Mesodermal cell (in vitro differentiated cells): ENCODE measurements around the gene TLE4.

Source experiments
- H3K27ac ChIP-seq: 2 replicates; pipeline ENCODE4 v1.7.0; 2013; ENCODE audit warnings: mild to moderate bottlenecking, low read depth, low read length, moderate library complexity; ENCODE audit not compliant: severe bottlenecking
- H3K36me3 ChIP-seq: 2 replicates; pipeline ENCODE4 v1.7.1; 2013; ENCODE audit warnings: mild to moderate bottlenecking, low read length, moderate library complexity; ENCODE audit not compliant: control insufficient read depth, insufficient read depth
- H3K4me1 ChIP-seq: one replicate; pipeline ENCODE4 v1.7.1; 2013; ENCODE audit warnings: mild to moderate bottlenecking, low read length; ENCODE audit not compliant: insufficient read depth, control insufficient read depth, poor library complexity, severe bottlenecking
- H3K4me3 ChIP-seq: 2 replicates; pipeline ENCODE4 v1.7.0; 2013; ENCODE audit warnings: low read length, control low read depth, mild to moderate bottlenecking; ENCODE audit not compliant: insufficient read depth, poor library complexity, severe bottlenecking; ENCODE audit errors: extremely low read depth
- H3K9me3 ChIP-seq: 2 replicates; pipeline ENCODE4 v1.7.1; 2013; ENCODE audit warnings: mild to moderate bottlenecking, low read length, moderate library complexity; ENCODE audit not compliant: control insufficient read depth
- WGBS, 2 experiments: methylation state at CpG; one replicate each; pipeline ENCODE4 v1.1.5; 2013; ENCODE audit warnings: missing lambda C conversion rate in 2 of 2; ENCODE audit not compliant: insufficient coverage in 2 of 2; 5-methylcytosine and 5-hydroxymethylcytosine counted together

Gene TLE4

GRCh38 chr9:79572032-79572607 lies 355 bp downstream of the TLE4 start:
- peak overlapping the region; percentile 89 for H3K27ac ChIP-seq
- peaks cover 7% of the 10 kb centered on the region for H3K9me3 ChIP-seq
- peak overlapping the region; percentile 90 for H3K4me3 ChIP-seq
- 0 to 1% methylated on average over 29 to 33 of the region's 48 CpGs for WGBS, 2 experiments
- peaks cover 17% of the 10 kb centered on the region for H3K36me3 ChIP-seq
- peaks cover 13% of the 10 kb centered on the region for H3K4me1 ChIP-seq

- H3K4me3 ChIP-seq: peak overlapping the region; percentile 90
- peaks cover 5% of the 10 kb centered on the region for H3K9me3 ChIP-seq
- 1% methylated on average over 45 to 71 of the region's 115 CpGs for WGBS, 2 experiments
- peak overlapping the region; percentile 89 for H3K27ac ChIP-seq
- peaks cover 18% of the 10 kb centered on the region for H3K4me1 ChIP-seq
- peaks cover 17% of the 10 kb centered on the region for H3K36me3 ChIP-seq
Measured at GRCh38 chr9:79572608-79573411, 1.0 kb downstream of the TLE4 start.

GRCh38 chr9:79573412-79573923 lies 1.7 kb downstream of the TLE4 start:
- Histone ChIP-seq H3K4me3 (peak overlapping the region; percentile 90), H3K4me1 (peaks cover 24% of the 10 kb centered on the region), H3K27ac (peak overlapping the region; percentile 89), H3K9me3 (no peaks in the 10 kb centered on the region), H3K36me3 (peaks cover 17% of the 10 kb centered on the region)
- WGBS, 2 experiments: 0 to 2% methylated on average over 9 to 12 of the region's 29 CpGs

DNA sequence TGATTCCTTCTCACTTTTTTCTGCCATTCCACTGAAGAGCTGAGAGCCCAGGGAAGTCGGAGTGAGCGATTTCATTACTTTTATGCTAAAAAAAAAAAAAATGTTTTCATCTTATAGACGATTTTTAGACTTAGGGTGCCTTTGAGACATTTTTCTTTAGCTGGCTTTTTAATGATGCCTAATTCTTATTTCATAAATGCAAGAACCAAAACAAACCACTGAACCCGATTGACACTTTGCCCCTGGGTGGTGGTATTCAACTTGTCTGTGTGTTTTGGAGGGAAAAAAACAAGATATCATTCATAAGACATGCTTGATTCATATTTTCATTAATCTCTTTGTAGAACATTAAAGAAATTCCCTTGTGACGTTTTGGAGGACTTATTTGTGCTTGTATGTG lies 2.4 kb downstream of the TLE4 start:
- Histone ChIP-seq H3K4me1 (peaks cover 28% of the 10 kb centered on the region), H3K36me3 (peaks cover 17% of the 10 kb centered on the region), H3K4me3 (peak overlapping the region; percentile 90), H3K9me3 (no peaks in the 10 kb centered on the region), H3K27ac (no peak overlapping the region)
- WGBS, 2 experiments: no CpG with 5 or more reads among the region's 5 CpGs

DNA sequence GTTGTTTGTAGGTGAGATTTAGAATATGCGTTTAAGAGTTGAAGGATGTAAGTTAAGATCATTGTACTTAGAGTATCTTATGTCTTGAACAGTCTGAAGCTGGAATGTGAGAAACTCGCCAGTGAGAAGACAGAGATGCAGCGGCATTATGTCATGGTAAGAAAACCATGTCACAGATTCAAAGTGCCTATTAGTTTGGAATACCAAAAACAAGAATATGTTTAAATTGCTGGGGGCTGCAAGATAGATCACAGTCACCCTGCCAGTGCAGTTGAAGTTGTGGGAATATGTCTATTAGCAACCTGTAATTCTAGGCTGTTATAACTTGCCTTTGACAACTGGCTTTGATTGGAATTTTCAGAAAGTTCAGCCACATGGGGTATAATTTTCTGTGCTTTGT lies 3.0 kb downstream of the TLE4 start:
- 35 to 70% methylated on average over 3 of the region's 3 CpGs for WGBS, 2 experiments
- Histone ChIP-seq H3K4me1 (peaks cover 29% of the 10 kb centered on the region), H3K27ac (no peak overlapping the region), H3K4me3 (peak overlapping the region; percentile 90), H3K36me3 (peaks cover 20% of the 10 kb centered on the region), H3K9me3 (no peaks in the 10 kb centered on the region)

GRCh38 chr9:79575547-79575946 lies 3.8 kb downstream of the TLE4 start:
- H3K9me3 ChIP-seq: no peaks in the 10 kb centered on the region
- no peak overlapping the region for H3K27ac ChIP-seq
- peaks cover 24% of the 10 kb centered on the region for H3K36me3 ChIP-seq
- peaks cover 35% of the 10 kb centered on the region for H3K4me1 ChIP-seq
- no peak overlapping the region for H3K4me3 ChIP-seq
- WGBS, 2 experiments: 71 to 75% methylated on average over 1 to 2 of the region's 3 CpGs

DNA sequence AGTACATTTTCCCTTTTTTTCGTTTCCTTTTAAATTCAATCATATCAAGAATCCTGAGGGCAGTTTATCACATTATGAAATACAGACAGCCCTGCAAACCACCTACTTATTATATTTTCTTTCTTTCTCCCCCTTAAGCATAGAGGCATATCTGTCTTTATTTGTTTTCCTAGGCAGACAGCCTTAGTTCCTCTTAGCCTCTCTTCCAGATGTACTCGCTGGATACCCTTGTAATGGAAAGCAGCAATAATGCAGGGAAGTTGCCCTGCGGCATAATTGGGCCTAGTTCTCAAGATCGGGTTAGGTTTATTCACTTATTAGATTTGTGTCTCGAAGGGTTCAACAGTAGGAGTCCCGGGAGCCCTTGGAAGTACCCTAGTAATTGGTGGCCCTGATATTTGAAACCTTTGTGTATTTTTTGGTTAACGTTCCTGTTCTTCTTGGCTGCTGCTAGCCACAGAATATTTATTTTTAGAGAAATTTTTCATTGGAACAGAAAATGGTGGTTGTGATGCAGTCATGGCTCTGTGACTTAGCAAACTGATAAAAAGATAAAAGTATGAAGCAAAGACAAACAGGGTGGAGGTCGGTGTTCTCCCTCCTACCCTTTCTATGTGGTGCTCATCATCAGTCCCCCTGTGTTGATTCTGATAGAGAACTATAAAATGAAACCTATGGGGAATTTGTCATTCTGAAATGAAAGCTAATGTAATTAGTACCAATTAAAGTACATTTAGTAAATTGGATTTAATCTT lies 6.4 kb downstream of the TLE4 start:
- Histone ChIP-seq H3K27ac (no peak overlapping the region), H3K9me3 (no peaks in the 10 kb centered on the region), H3K4me1 (peaks cover 54% of the 10 kb centered on the region), H3K36me3 (peaks cover 31% of the 10 kb centered on the region), H3K4me3 (no peak overlapping the region)
- 89 to 94% methylated on average over 7 of the region's 8 CpGs for WGBS, 2 experiments

DNA sequence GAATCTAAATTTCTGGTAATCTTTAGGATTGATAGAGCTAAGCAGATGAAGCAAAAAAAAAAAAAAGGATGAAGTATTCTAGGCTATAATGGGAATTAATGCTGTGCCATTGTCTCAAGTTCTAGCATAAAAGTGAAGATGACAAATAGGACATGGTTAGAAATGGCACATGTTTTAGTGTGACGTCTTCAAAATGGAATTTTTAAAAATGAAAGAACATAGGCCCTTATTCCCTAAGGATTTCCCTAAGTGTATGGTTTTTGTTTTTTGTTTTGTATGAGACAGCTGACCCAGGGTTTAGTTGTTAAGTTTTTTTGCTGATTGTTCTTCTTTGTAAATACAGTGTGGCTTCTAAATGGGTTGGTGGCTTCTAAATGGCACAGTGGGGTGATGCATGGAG lies 7.1 kb downstream of the TLE4 start:
- Histone ChIP-seq H3K27ac (no peak overlapping the region), H3K4me1 (peaks cover 61% of the 10 kb centered on the region), H3K9me3 (no peaks in the 10 kb centered on the region), H3K36me3 (peaks cover 36% of the 10 kb centered on the region), H3K4me3 (no peak overlapping the region)
- 83 to 86% methylated on average over 1 of the region's 1 CpG for WGBS, 2 experiments

- Histone ChIP-seq H3K36me3 (peaks cover 40% of the 10 kb centered on the region), H3K9me3 (no peaks in the 10 kb centered on the region), H3K4me3 (no peak overlapping the region), H3K4me1 (peaks cover 68% of the 10 kb centered on the region), H3K27ac (no peak overlapping the region)
- WGBS, 2 experiments: 100% methylated on average over 1 of the region's 2 CpGs
Measured at GRCh38 chr9:79579624-79580023, 7.9 kb downstream of the TLE4 start.

DNA sequence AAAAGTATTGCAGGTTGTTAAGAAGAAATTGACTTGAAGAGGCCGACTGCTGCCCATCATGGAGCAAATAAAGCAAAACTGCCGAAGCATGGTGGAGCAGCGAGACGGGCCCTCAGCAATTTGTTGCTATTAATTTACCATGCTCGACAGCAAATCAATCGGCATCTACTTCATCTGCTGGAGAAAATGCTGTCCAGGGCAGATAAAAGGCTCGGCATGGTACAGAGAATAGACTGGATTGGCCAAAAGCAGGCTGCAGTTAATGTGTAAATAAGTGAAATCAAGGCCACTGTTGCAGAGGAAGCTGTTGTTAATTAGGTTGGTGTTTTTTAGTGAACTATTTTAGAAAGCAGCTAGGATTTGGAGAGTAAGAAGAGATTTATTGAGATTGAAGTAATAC lies 8.3 kb downstream of the TLE4 start:
- Histone ChIP-seq H3K9me3 (no peaks in the 10 kb centered on the region), H3K27ac (no peak overlapping the region), H3K4me1 (peaks cover 69% of the 10 kb centered on the region), H3K36me3 (peaks cover 40% of the 10 kb centered on the region), H3K4me3 (no peak overlapping the region)
- 94 to 97% methylated on average over 7 of the region's 7 CpGs for WGBS, 2 experiments
